HL-60 (cell line): ENCODE data around the gene CYREN. TPM values are rescaled to one million over a fixed set of nuclear protein-coding genes. Genes with fewer than 3 reads are reported as not detected.
"Not testable (repeated sequence)": the region's sequence is repeated elsewhere in the genome, so short reads cannot be mapped to it uniquely, and the experiment has no call there.

Source experiments
- DNase-seq, 2 experiments: peaks; one replicate each; pipeline ENCODE4 v3.0.0-alpha.2; 2010 to 2020; ENCODE audit warnings: low read depth in 1 of 2, low spot score in 1 of 2
- H3K27ac ChIP-seq: fragments of 250-450 bp; sonication (Bioruptor Pico); replicated peaks from 2 replicates; pipeline ENCODE4 v1.5.1; 2020; ENCODE audit warnings: mild to moderate bottlenecking, moderate library complexity
- H3K27me3 ChIP-seq: fragments of 250-450 bp; sonication (Bioruptor Pico); 2 replicates; pipeline ENCODE4 v1.5.1; 2021; ENCODE audit warnings: mild to moderate bottlenecking, moderate library complexity; ENCODE audit not compliant: insufficient read depth, poor library complexity, severe bottlenecking
- H3K4me3 ChIP-seq: replicated peaks from 2 replicates; pipeline ENCODE4 v1.5.1; 2011; ENCODE audit warnings: mild to moderate bottlenecking, control low read depth, low read length; ENCODE audit not compliant: insufficient read depth
- GABPA ChIP-seq: IDR thresholded peaks from 2 replicates; pipeline ENCODE4 v1.6.1; 2012; ENCODE audit warnings: low read depth
- POLR2AphosphoS5 ChIP-seq: IDR thresholded peaks from 2 replicates; pipeline ENCODE4 v1.6.1; 2012; ENCODE audit warnings: low read depth
- SPI1 ChIP-seq: IDR thresholded peaks from 2 replicates; pipeline ENCODE4 v1.6.1; 2012; ENCODE audit warnings: low read depth, mild to moderate bottlenecking, borderline replicate concordance
- microRNA-seq: library from miRNA; unstranded; fragments of <30 nt; microRNA quantifications from one replicate; pipeline ENCODE4, GENCODE V29; 2018
- TF ChIP-seq, protein P1 (sequence below): IDR thresholded peaks from one replicate; pipeline ENCODE4 v1.5.1; 2011; ENCODE audit warnings: low read length, control low read depth, inconsistent platforms; ENCODE audit not compliant: insufficient read depth
- TF ChIP-seq, protein P2 (sequence below): IDR thresholded peaks from 2 replicates; pipeline ENCODE4 v1.6.1; 2012; ENCODE audit warnings: low read depth; ENCODE audit not compliant: insufficient replicate concordance

CYREN gene

DNA sequence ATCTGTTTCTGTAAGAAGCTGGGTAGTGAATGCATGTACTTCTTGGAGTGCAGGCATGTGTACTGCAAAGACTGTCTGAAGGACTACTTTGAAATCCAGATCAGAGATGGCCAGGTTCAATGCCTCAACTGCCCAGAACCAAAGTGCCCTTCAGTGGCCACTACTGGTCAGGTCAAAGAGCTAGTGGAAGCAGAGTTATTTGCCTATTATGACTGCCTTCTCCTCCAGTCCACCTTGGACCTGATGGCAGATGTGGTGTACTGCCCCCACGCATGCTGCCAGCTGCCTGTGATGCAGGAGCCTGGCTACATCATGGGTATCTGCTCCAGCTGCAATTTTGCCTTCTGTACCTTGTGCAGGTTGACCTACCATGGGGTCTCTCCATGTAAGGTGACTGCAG, 41.6 kb downstream of the CYREN start:
- Histone ChIP-seq H3K27ac (no peak overlapping the region), H3K4me3 (no peak overlapping the region), H3K27me3 (no peaks in the 10 kb centered on the region)
- TF ChIP-seq GABPA: no peak
- TF ChIP-seq, protein P1, sequence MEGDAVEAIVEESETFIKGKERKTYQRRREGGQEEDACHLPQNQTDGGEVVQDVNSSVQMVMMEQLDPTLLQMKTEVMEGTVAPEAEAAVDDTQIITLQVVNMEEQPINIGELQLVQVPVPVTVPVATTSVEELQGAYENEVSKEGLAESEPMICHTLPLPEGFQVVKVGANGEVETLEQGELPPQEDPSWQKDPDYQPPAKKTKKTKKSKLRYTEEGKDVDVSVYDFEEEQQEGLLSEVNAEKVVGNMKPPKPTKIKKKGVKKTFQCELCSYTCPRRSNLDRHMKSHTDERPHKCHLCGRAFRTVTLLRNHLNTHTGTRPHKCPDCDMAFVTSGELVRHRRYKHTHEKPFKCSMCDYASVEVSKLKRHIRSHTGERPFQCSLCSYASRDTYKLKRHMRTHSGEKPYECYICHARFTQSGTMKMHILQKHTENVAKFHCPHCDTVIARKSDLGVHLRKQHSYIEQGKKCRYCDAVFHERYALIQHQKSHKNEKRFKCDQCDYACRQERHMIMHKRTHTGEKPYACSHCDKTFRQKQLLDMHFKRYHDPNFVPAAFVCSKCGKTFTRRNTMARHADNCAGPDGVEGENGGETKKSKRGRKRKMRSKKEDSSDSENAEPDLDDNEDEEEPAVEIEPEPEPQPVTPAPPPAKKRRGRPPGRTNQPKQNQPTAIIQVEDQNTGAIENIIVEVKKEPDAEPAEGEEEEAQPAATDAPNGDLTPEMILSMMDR: no peak
- no peak for DNase-seq

DNA sequence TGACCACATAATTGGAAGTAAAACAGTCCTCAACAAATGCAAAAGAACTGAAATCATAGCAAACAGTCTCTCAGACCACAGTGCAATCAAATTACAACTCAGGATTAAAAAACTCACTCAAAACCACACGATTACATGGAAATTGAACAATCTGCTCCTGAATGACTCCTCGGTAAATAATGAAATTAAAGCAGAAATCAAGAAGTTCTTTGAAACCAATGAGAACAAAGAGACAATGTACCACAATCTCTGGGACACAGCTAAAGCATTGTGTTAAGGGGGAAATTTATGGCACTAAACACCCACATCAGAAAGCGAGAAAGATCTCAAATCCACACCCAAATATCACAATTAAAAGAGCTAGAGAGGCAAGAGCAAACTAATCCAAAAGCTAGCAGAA, 45.9 kb downstream of the CYREN start:
- not testable (repeated sequence) for DNase-seq, H3K27ac ChIP-seq, H3K27me3 ChIP-seq

DNA sequence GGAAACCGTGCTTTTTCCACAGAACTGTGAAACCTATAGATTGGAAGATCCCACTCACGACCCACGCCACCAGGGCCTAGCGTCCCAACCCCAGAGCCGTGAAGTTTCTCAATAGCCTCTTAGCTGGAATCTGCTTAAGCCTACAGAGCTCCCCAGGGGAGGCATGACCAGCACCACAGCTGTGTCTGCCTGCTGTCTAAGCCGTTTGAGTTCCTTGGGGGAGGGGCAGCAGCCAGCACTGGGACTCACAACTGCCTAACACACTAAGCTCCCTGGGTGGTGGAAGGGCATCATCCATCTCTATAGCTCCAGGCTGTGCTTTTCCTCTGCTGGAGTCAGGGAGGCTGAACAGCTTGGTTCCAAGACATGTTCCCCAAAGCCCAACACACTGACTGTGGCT, 48.6 kb downstream of the CYREN start:
- Histone ChIP-seq H3K27ac (no peak overlapping the region), H3K4me3 (no peak overlapping the region), H3K27me3 (no peaks in the 10 kb centered on the region)
- DNase-seq: no peak
- no peak for TF ChIP-seq POLR2AphosphoS5
- TF ChIP-seq, protein P2, sequence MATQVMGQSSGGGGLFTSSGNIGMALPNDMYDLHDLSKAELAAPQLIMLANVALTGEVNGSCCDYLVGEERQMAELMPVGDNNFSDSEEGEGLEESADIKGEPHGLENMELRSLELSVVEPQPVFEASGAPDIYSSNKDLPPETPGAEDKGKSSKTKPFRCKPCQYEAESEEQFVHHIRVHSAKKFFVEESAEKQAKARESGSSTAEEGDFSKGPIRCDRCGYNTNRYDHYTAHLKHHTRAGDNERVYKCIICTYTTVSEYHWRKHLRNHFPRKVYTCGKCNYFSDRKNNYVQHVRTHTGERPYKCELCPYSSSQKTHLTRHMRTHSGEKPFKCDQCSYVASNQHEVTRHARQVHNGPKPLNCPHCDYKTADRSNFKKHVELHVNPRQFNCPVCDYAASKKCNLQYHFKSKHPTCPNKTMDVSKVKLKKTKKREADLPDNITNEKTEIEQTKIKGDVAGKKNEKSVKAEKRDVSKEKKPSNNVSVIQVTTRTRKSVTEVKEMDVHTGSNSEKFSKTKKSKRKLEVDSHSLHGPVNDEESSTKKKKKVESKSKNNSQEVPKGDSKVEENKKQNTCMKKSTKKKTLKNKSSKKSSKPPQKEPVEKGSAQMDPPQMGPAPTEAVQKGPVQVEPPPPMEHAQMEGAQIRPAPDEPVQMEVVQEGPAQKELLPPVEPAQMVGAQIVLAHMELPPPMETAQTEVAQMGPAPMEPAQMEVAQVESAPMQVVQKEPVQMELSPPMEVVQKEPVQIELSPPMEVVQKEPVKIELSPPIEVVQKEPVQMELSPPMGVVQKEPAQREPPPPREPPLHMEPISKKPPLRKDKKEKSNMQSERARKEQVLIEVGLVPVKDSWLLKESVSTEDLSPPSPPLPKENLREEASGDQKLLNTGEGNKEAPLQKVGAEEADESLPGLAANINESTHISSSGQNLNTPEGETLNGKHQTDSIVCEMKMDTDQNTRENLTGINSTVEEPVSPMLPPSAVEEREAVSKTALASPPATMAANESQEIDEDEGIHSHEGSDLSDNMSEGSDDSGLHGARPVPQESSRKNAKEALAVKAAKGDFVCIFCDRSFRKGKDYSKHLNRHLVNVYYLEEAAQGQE: no peak
- TF ChIP-seq SPI1: no peak
- TF ChIP-seq GABPA: no peak

More for the DNA sequence above, 45.9 kb downstream of the CYREN start:
- not testable (repeated sequence) for H3K4me3 ChIP-seq

DNA sequence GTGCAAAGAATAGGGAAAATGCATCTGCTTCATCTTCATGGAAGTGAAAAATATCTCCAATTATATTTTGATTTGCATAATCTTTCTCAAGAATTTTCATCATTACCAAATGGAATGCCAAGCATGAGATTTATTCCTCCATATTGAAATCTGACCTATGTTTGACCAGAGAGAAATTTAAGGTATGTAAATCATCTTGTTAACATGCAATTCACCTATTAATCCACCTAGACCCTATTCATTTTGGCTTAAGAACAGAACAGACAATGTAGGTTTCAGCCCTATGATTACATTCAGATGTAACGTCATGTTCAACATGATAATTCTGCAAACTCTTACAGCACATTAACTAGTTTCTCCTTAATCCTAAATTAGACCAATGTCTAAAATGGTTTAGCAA, 53.4 kb downstream of the CYREN start:
- Histone ChIP-seq H3K27ac (no peak overlapping the region), H3K27me3 (no peaks in the 10 kb centered on the region), H3K4me3 (no peak overlapping the region)
- no peak for DNase-seq
- TF ChIP-seq GABPA (no peak), POLR2AphosphoS5 (no peak), SPI1 (no peak)
- TF ChIP-seq, protein P1: no peak
- TF ChIP-seq, protein P2: no peak

Small RNA genes lying within 50 kb of the gene (microRNA-seq; reads per million reads assigned to microRNA genes)
- gene MIR6509: not detected
